ENCODE results near the gene GPRIN1. TPM values are rescaled to one million over a fixed set of nuclear protein-coding genes. Genes with fewer than 3 reads are reported as not detected.

Gene GPRIN1
- polyA plus RNA-seq, 1 experiment: 4.0 TPM

DNA sequence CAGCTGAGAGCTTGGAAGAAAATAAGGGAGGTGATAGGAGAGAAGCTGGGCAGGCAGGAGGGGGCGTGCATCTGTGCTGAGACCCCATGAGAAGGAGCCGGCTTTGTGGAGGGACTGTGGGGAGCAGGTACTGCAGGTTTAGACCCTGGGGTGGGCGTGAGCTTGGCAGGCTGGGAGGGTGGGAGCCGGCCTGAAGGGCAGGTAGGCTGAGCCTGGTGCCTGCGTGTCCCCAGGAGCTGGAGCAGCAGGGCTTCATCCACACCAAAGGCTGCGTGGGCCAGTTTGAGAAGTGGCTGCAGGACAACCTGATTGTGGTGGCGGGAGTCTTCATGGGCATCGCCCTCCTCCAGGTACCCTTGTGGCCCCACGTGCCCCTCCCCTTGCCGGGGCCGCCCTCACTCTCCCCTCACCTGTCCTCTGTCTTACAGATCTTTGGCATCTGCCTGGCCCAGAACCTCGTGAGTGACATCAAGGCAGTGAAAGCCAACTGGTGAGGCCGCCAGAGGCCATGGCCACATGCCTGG is 46.6 kb upstream of the GPRIN1 start:
- H3K27me3 ChIP-seq (ENCODE audit: control insufficient read depth, insufficient read depth, low read length): no peaks in the 10 kb centered on the region
- no peaks in the 10 kb centered on the region; the same call in 1 of the 2 replicates for H3K9me3 ChIP-seq (ENCODE audit: control insufficient read depth, insufficient read depth, low read length)
- no peak for DNase-seq (ENCODE audit: low read depth, low spot score)
- TF ChIP-seq, protein P1, sequence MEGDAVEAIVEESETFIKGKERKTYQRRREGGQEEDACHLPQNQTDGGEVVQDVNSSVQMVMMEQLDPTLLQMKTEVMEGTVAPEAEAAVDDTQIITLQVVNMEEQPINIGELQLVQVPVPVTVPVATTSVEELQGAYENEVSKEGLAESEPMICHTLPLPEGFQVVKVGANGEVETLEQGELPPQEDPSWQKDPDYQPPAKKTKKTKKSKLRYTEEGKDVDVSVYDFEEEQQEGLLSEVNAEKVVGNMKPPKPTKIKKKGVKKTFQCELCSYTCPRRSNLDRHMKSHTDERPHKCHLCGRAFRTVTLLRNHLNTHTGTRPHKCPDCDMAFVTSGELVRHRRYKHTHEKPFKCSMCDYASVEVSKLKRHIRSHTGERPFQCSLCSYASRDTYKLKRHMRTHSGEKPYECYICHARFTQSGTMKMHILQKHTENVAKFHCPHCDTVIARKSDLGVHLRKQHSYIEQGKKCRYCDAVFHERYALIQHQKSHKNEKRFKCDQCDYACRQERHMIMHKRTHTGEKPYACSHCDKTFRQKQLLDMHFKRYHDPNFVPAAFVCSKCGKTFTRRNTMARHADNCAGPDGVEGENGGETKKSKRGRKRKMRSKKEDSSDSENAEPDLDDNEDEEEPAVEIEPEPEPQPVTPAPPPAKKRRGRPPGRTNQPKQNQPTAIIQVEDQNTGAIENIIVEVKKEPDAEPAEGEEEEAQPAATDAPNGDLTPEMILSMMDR (IDR thresholded peaks at IDR 0.05; ENCODE audit: low read depth, low read length): no peak
- no peak overlapping the region for H3K27ac ChIP-seq (ENCODE audit: low read depth, low read length)
- no peak overlapping the region for H3K4me3 ChIP-seq (ENCODE audit: low read depth, low read length)
- ChIA-PET POLR2A (no interaction called here), CTCF (interaction anchor here (1.2 to 5.6 kb wide), 4 partner anchors 9 to 455 kb away, joined by 4 to 66 read pairs (median 6); partner anchors contain the start of gene TSPAN17)

DNA sequence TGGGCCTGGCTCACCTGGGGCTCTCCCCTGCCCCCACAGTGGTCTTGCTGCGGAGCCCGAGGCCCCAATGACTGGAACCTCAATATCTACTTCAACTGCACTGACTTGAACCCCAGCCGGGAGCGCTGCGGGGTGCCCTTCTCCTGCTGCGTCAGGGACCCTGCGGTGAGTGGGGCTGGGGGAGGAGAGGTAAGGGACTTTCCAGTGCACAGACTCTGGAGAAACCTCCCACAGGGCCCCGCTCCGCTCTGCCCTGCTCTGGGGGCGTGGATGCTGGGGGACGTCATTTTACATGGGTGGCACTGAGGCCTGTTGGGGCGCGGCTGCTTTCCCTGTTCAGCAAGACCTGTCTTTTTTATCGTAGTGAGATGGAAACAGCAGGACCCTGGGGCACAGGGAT is 44.9 kb upstream of the GPRIN1 start:
- POLR2A ChIA-PET: no interaction called here

DNA sequence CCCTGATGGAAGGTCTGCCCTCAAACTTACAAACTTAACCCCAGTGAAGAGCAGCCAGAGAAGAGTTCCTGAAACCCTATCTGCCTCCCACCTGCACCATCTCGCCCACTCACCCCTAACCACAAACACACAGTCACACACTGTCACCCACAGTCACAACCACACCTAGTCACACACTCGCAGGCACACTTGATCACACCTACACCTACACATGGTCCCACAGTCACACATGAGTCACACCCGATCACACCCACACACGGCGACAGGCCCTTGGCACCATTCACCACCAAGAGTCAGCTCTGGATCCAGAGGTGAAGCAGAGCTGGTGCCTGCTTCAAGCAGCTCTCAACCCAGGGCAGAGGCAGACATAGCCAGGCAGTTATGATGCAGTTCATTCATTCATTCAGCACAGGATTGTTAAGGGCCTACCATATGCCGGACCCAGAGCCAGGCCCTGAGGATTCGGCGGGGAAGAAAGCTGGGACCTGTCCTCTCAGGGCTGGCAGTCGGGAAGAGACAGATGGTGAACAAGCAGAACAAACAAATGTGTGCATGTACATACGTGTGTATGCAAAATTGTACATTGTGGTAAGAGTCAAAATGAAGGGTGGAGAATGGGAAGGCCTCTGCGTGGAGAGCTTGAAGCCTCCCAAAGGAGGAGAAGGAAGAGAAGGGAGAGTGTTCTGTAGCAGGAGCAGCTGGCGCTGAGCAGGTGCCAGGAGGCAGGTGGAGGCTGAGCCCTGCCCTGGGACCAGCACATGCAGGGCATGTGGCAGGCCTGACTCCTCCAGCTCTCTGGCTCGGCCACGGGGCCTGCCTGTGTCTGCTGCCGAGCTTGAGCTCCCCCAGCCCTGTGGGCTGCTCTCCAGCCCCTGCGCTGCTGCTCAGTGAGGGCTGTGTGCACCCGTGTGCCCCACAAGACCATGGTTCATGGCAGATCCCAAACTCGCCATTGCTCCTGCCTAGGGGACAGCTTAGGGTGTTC is 43.7 kb upstream of the GPRIN1 start:
- TF ChIP-seq, protein P1 (IDR thresholded peaks at IDR 0.05; ENCODE audit: low read depth, low read length): no peak
- DNase-seq (ENCODE audit: low read depth, low spot score): no peak
- ChIA-PET CTCF (no interaction called here), POLR2A (interaction anchor here (1.5 kb wide), 1 partner anchor 11 kb away, joined by 3 read pairs; no protein-coding TSS in a partner anchor)
- Histone ChIP-seq H3K27ac (ENCODE audit: low read depth, low read length) (no peak overlapping the region), H3K27me3 (ENCODE audit: control insufficient read depth, insufficient read depth, low read length) (no peaks in the 10 kb centered on the region), H3K9me3 (ENCODE audit: control insufficient read depth, insufficient read depth, low read length) (no peaks in the 10 kb centered on the region; the same call in 1 of the 2 replicates), H3K4me3 (ENCODE audit: low read depth, low read length) (no peak overlapping the region)

More for the DNA sequence above, 44.9 kb upstream of the GPRIN1 start:
- Histone ChIP-seq H3K9me3 (ENCODE audit: control insufficient read depth, insufficient read depth, low read length) (no peaks in the 10 kb centered on the region; the same call in 1 of the 2 replicates), H3K4me3 (ENCODE audit: low read depth, low read length) (no peak overlapping the region), H3K27ac (ENCODE audit: low read depth, low read length) (no peak overlapping the region), H3K27me3 (ENCODE audit: control insufficient read depth, insufficient read depth, low read length) (no peaks in the 10 kb centered on the region)
- CTCF ChIA-PET: no interaction called here
- DNase-seq (ENCODE audit: low read depth, low spot score): no peak
- TF ChIP-seq, protein P1 (IDR thresholded peaks at IDR 0.05; ENCODE audit: low read depth, low read length): no peak

DNA sequence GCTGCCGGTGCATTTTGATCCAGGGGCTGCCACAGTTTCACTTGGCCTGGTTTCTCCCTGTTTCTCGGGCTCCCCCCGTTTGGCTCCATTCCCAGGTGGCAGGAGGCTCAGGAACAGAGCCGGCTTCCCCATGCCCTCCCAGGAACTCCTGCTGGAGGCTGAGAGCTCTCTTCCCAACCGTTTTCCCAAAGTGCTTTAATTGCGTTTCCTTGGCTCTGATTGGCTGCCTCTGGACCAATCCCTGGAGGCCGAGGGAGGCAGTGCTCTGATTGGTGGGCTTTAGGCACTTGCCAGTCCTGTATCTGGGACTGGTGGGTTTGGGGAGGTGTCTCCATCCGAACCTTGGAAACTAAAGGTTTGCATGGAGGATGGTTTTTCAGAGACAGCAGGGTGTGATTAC is 42.2 kb upstream of the GPRIN1 start:
- TF ChIP-seq, protein P1 (IDR thresholded peaks at IDR 0.05; ENCODE audit: low read depth, low read length): no peak
- Histone ChIP-seq H3K27me3 (ENCODE audit: control insufficient read depth, insufficient read depth, low read length) (no peaks in the 10 kb centered on the region), H3K4me3 (ENCODE audit: low read depth, low read length) (no peak overlapping the region), H3K27ac (ENCODE audit: low read depth, low read length) (no peak overlapping the region), H3K9me3 (ENCODE audit: control insufficient read depth, insufficient read depth, low read length) (no peaks in the 10 kb centered on the region; the same call in 1 of the 2 replicates)
- ChIA-PET CTCF (interaction anchor here (7.2 kb wide), 1 partner anchor 8 kb away, joined by 112 read pairs; no protein-coding TSS in a partner anchor), POLR2A (no interaction called here)
- DNase-seq (ENCODE audit: low read depth, low spot score): no peak

Measured in AG04450 (cell line).